Activated CD4-positive, CD25-positive, alpha-beta regulatory T cell treated with anti-CD3 and anti-CD28 coated beads, Interleukin-2, amount 50 U/mL, for 16 hours (primary cell): ENCODE measurements around the gene PCDHGC3.
A peak's percentile ranks its signal among the peaks of the same experiment; 100 is the strongest.

Experiments used
- DNase-seq: peaks from one replicate; pipeline ENCODE4 v3.0.0-alpha.2; 2020; ENCODE audit warnings: low read depth, low spot score

The PCDHGC3 gene

DNA sequence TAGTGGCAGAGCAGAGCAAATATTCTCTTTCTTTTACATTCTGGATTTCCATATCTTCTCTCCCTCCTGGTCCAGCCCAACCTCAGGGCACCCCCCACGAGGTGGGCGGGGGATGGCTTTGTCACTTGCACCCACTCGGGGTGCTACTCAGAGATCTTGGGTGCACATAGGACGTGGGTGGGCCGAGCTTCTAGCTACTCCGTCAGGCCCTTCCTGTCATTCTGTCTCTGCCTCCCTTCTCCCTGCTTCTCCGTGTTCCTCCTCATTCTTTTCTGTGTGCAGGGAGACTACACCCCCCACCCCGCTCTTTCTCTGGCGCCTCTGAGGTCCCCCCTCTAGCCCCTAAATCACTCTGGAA lies 32.7 kb downstream of the PCDHGC3 start:
- DNase-seq: no peak

GRCh38 chr5:141508798-141509611 lies 33.2 kb downstream of the PCDHGC3 start:
- DNase-seq: no peak

GRCh38 chr5:141510160-141510559 lies 34.4 kb downstream of the PCDHGC3 start:
- no peak for DNase-seq

GRCh38 chr5:141510850-141511601 lies 35.3 kb downstream of the PCDHGC3 start:
- DNase-seq: no peak

DNA sequence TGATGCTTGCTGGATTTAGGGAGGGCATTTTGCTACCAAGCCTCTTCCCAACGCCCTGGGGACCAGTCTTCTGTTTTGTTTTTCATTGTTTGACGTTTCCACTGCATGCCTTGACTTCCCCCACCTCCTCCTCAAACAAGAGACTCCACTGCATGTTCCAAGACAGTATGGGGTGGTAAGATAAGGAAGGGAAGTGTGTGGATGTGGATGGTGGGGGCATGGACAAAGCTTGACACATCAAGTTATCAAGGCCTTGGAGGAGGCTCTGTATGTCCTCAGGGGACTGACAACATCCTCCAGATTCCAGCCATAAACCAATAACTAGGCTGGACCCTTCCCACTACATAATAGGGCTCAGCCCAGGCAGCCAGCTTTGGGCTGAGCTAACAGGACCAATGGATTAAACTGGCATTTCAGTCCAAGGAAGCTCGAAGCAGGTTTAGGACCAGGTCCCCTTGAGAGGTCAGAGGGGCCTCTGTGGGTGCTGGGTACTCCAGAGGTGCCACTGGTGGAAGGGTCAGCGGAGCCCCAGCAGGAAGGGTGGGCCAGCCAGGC lies 36.1 kb downstream of the PCDHGC3 start:
- no peak for DNase-seq

DNA sequence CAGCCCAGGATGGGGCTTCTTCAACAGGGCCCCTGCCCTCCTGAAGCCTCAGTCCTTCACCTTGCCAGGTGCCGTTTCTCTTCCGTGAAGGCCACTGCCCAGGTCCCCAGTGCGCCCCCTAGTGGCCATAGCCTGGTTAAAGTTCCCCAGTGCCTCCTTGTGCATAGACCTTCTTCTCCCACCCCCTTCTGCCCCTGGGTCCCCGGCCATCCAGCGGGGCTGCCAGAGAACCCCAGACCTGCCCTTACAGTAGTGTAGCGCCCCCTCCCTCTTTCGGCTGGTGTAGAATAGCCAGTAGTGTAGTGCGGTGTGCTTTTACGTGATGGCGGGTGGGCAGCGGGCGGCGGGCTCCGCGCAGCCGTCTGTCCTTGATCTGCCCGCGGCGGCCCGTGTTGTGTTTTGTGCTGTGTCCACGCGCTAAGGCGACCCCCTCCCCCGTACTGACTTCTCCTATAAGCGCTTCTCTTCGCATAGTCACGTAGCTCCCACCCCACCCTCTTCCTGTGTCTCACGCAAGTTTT lies 36.7 kb downstream of the PCDHGC3 start:
- peak; percentile 75 for DNase-seq

GRCh38 chr5:141512911-141513626 lies 37.3 kb downstream of the PCDHGC3 start:
- no peak for DNase-seq

GRCh38 chr5:141513627-141514329 lies 38.0 kb downstream of the PCDHGC3 start:
- no peak for DNase-seq

DNA sequence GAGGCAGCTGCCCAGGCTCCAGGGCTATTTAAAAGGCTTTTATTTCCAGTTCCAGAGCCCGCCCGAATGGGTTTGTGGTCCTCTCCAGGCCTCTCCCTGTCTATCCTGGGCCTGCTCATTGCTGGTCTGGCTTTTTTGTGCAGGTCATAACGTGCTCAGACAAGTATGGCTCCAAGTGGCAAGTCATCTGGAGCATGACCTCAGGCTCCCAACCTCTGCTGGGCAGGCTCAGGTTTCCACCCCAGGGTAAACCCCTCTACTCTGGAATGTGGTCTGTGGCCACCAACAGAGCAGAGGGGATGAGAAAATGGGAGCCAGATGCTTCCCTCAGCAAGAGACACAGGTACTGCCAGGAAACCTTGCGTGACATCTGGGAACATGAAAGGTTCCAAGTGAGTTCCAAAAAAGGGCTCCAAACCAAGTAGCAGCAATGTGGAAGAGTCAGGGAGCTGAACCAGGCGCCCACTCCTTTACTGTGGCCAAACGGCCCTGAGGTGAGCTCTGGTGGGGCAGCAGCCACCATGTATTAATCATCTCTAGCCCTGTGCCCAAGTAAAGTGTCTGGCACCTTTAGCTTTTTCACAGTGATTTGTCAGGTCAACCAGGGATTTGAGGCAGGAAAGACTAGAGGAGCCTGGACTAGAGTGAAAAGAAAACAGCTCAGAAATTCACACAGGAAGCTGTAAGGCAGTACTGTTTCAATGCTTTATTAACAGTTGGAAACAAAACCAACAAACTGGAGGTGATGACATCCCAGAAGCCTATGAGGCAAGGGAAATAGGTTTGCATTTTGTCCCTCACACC lies 38.8 kb downstream of the PCDHGC3 start:
- no peak for DNase-seq

DNA sequence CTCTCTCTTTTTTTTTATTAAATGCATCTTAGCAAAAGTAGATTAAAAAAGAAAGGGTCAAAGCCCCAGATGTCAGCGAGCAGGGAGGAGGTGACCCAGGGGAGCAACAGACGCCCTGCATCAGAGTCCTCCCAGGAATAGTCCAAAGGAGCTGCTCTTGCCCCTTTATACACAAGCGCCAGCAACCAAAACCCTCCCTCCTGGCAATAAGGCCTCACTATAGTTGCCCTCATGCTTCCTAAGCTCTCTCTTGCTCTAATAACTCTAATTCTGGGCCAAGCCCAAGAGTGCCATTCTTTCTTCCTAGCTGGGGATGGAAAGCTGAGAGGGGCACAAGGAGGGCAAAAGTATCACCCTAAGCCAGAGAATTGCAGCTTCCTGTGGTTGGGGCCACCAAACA lies 39.4 kb downstream of the PCDHGC3 start:
- no peak for DNase-seq

DNA sequence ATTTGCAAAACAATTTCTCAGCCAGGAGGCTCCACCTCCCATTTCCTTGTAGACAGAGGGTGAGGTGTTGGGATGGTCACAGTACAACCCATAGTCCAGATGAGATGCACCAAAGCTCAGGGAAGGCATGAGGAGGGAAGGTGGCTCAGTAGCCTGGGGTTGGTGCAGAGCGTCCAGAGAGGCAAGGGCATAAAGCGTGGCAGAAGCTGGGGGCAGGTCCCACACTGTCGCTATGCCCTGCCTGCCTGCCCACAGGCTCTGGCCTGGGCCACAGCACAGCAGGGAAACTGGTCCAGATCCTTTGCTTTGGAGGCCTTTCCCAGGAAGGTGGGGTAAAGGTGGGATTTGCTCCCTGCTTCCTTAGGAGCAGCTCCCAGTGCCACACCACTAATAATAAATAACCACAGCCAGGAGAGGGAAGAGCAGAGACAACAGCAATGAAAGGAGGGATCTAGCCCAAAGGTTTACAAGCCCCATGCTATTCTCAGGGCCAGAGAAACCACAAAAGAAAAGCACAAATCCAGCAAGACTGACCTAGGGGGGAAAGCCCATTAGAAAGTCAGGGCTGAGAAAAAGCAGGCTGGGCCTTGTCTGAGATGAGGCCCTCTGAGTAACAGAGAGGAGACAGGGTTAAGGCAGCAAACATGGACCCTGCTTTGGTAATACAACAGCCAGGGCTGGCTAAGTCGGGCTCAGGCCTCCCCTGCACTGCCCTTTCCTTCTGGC lies 40.3 kb downstream of the PCDHGC3 start:
- DNase-seq: no peak

GRCh38 chr5:141516672-141517025 lies 40.9 kb downstream of the PCDHGC3 start:
- no peak for DNase-seq

GRCh38 chr5:141517312-141517711 lies 41.5 kb downstream of the PCDHGC3 start:
- DNase-seq: no peak

DNA sequence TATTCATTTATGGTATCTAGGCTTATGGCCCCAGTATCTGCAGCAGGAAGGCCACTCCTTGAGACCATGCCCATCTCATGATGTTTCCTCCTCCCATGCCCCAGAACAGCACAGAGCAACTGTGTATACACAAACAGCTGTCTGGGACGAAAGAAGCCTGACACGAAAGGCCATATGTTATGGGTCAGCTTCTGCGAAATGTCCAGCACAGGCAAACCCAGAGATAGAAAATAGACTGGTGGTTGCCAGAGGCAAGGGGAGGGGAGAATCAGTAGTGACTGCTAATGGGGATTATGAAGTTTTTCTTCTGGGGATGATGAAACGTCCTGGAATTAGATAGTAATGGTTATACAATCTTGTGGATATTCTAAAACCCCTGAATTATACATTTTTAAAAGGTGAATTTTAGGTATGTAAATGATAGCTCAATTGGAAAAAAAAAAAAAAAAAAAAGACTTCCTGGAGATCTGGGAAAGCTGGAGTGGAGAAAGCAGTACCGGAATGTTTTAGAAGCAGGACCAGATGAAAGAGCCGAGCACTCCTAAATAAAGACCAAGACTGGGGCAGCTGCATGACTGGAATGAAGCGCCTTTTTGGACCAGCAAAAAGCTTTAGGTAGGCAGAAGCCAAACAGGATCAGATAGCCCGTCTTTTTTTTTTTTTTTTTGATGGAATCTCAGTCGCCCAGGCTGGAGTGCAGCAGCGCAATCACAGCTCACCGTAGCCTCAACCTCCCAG lies 42.3 kb downstream of the PCDHGC3 start:
- DNase-seq: no peak

DNA sequence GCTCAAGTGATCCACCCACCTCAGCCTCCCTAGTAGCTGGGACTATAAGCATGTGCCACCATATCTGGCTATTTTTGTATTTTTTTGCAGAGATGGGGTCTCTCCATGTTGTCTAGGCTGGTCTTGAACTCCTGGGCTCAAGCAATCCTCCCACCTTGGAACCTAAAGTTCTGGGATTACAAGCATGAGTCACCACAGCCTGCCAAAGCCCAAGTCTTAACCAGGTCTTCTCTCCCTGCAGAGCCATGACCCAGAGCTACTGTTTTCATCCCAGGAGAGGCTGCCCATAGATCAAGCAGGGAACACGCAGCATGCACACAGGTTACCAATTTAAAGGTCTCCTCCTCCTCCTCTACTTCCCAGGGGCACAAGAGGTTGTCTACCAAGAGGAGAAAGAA lies 42.9 kb downstream of the PCDHGC3 start:
- no peak for DNase-seq

- no peak for DNase-seq
Measured at GRCh38 chr5:141519605-141520565, 44.1 kb downstream of the PCDHGC3 start.

DNA sequence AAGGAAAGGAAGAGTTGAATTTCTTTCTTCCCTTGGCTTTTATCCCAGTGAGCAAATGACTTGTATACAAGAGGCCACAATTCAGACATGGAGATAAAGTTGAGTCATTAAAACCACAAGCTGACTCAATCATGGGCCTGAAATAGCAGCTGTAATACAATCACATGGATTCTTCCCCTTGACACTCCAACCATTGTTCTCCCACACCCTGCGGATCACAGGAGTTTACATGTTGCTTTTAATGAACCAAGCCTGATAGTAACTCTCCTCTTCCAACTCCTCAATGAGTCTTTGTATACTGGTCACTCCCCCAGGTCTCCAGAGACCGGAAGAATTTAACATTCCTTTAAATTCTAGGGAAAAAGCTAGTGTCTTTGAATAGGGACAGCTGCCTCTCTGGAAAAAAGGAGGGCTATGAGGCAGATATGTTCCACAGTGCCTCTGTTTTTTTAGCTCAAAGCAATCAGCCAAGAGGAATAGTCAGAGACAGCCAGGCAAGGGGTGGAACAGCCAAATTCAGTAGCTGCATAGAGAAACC lies 45.5 kb downstream of the PCDHGC3 start:
- no peak for DNase-seq

GRCh38 chr5:141522301-141522700 lies 46.5 kb downstream of the PCDHGC3 start:
- no peak for DNase-seq
